Breast epithelium (tissue), 3 donors: ENCODE data around the gene MMAB.

Experiments used
- CTCF ChIP-seq, 3 donors: fragments of 450-650 bp; IDR thresholded peaks; one replicate each; pipeline ENCODE4 v1.5.1; 2016 to 2017; ENCODE audit warnings: antibody characterized with exemption in 3 of 3, mild to moderate bottlenecking in 3 of 3, moderate library complexity in 3 of 3
- POLR2A ChIP-seq: fragments of 450-650 bp; IDR thresholded peaks from one replicate; pipeline ENCODE4 v1.6.1; 2016; ENCODE audit warnings: antibody characterized with exemption, mild to moderate bottlenecking, moderate library complexity
- POLR2AphosphoS5 ChIP-seq, 3 donors: sonication (generic); formaldehyde crosslinking; IDR thresholded peaks; one replicate each; pipeline ENCODE4 v1.6.1; 2017; ENCODE audit warnings: antibody characterized with exemption in 3 of 3

DNA sequence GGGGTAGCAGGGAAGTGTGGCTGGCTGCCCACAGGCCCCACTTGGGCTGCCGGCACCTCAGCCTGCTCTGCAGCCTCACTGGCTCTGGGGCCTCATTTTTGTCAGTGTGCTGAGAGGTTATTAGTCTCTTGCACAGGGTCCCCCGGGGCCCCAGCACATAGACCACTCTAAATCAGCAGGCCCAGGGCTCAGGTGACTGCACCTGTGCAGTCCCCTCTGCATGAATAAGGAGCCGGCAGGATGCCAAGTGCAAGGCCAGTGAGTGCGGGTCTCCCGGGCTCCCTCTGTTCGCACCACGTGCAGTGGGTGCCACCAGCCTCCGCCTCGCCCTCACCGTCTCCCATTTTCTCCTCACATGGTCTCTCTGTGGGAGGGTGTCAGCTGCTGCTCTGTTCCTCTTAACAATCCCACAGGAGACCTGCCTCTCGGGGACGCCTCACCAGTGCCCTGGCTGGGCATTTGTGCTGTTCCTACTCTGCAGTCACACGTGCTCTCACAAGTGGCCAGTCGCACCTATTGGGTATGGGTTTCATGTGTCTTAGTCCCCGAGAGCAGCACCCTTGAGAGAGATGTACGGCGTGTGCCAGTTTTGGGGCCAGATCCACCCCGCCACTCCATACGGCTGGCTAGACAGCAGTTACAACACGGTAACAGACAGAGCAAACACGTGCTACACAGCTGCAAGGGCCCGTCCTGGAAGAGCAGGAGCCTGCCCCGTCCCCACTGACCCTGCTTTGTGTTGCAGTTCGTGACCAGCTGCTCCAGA lies 40.4 kb downstream of the MMAB start:
- TF ChIP-seq POLR2A (no peak), CTCF (IDR thresholded peaks at IDR 0.05) (no peak), POLR2AphosphoS5 (IDR thresholded peaks at IDR 0.05) (no peak)
